Measurements from ENCODE around the gene EDNRA. TPM values are rescaled to one million over a fixed set of nuclear protein-coding genes. Genes with fewer than 3 reads are reported as not detected.
A peak's percentile ranks its signal among the peaks of the same experiment; 100 is the strongest.

The EDNRA gene
- total and polyA plus RNA-seq, 2 of the 4 experiments (the other 2 are of a cell fraction), result 3.8 to 6.5 TPM

- POLR2A ChIA-PET (ENCODE audit: unreplicated experiment), result no interaction called here
These were observed 32.2 kb downstream of the EDNRA start for GRCh38 chr4:147513091-147513490.

More at GRCh38 chr4:147513091-147513490, 32.2 kb downstream of the EDNRA start:
- no peak for TF ChIP-seq SMC3 (IDR thresholded peaks at IDR 0.05; ENCODE audit: low read depth, low read length)
- no peak for TF ChIP-seq RFX5 (IDR thresholded peaks at IDR 0.05; ENCODE audit: low read depth, low read length)
- WGBS, 2 experiments (ENCODE audit: extremely low coverage in 2 of 2, insufficient read length in 1 of 2), result no CpG with 5 or more reads among the region's 2 CpGs
- H3K9me1 ChIP-seq (ENCODE audit: insufficient read depth, low read length), result peaks cover 4% of the 10 kb centered on the region
- H3K4ac ChIP-seq (ENCODE audit: low read depth, low read length), result peak overlapping the region; percentile 59; the same call in 1 of the 2 replicates
- no TSS peak for BruUV-seq (replicated peaks)
- intact Hi-C loops (cut with micrococcal nuclease) (no loop called here), in situ Hi-C loops (cut with MboI; ENCODE audit: low sequenced_read_pairs) (loop anchor here (25.0 kb wide), 1 partner anchor 349 kb away; no protein-coding TSS in a partner anchor), dilution Hi-C loops (cut with HindIII; ENCODE audit: low sequenced_read_pairs, unreplicated experiment) (no loop called here)
- peak overlapping the region; percentile 63; the same call in 1 of the 2 replicates for H4K5ac ChIP-seq (ENCODE audit: low read depth, low read length)
- no peak overlapping the region for H3K4me2 ChIP-seq (ENCODE audit: low read depth, low read length)
- H3K23ac ChIP-seq (ENCODE audit: low read depth, low read length), result peak overlapping the region; percentile 4; the same call in 1 of the 2 replicates
- H2AK9ac ChIP-seq (replicated peaks; ENCODE audit: low read depth, low read length, poor library complexity), result no peak overlapping the region
- H3K56ac ChIP-seq (ENCODE audit: extremely low read depth, insufficient read depth, low read length), result no peak overlapping the region
- H3K27me3 ChIP-seq (ENCODE audit: control insufficient read depth, insufficient read depth, low read length), result no peaks in the 10 kb centered on the region
- H3K18ac ChIP-seq (ENCODE audit: low read depth, low read length), result peak overlapping the region; percentile 92; the same call in 1 of the 2 replicates
- H2BK5ac ChIP-seq (ENCODE audit: low read depth, low read length, poor library complexity, severe bottlenecking), result peak overlapping the region; percentile 49
- peak overlapping the region; percentile 16; the same call in 1 of the 2 replicates for H2BK20ac ChIP-seq (ENCODE audit: low read depth, low read length)
- H2BK120ac ChIP-seq (ENCODE audit: low read depth, low read length), result peak overlapping the region; percentile 10; the same call in 1 of the 2 replicates
- H3K9ac ChIP-seq (ENCODE audit: low read depth, low read length), result no peak overlapping the region; the same call in 1 of the 2 replicates
- no peaks in the 10 kb centered on the region for H4K20me1 ChIP-seq (ENCODE audit: insufficient read depth, low read length)
- no peaks in the 10 kb centered on the region for H3K9me3 ChIP-seq (ENCODE audit: control insufficient read depth, insufficient read depth, low read length)
- H3K79me1 ChIP-seq (ENCODE audit: low read depth in 1 of 2, low read length in 2 of 2), result peaks cover 14 to 27% of the 10 kb centered on the region in 2 experiments; a peak in 3 of 4 replicates
- H3K36me3 ChIP-seq (ENCODE audit: control insufficient read depth, insufficient read depth, low read length), result peaks cover 2% of the 10 kb centered on the region
- ATAC-seq (ENCODE audit: low read depth), result peak; percentile 63
- H4K91ac ChIP-seq (ENCODE audit: insufficient read depth, low read depth, low read length), result peak overlapping the region; percentile 19; the same call in 1 of the 2 replicates
- DNase-seq, result no peak
- H2BK15ac ChIP-seq (ENCODE audit: low read depth, low read length), result peak overlapping the region; percentile 50; the same call in 1 of the 3 replicates
- H3K4me1 ChIP-seq (ENCODE audit: control insufficient read depth, insufficient read depth, low read length), result peaks cover 4% of the 10 kb centered on the region
- H3K27ac ChIP-seq (ENCODE audit: insufficient read depth, low read length), result no peak overlapping the region
- CTCF ChIA-PET, result no interaction called here
- H2AFZ ChIP-seq (replicated peaks; ENCODE audit: low read length, poor library complexity), result no peak overlapping the region
- 0 out of 2 replicates have a peak overlapping the region, but pooled peaks have one; percentile 2 for H2AK5ac ChIP-seq (ENCODE audit: low read depth, low read length)
- peak overlapping the region; percentile 17; the same call in 1 of the 2 replicates for H3K14ac ChIP-seq (replicated peaks; ENCODE audit: low read depth, low read length)
- H4K8ac ChIP-seq (ENCODE audit: low read depth in 2 of 2, low read length in 2 of 2), result peak overlapping the region; percentile 22 to 55; a peak in 3 of 4 replicates
- H3K4me3 ChIP-seq (ENCODE audit: insufficient read depth, low read depth, low read length), result no peak overlapping the region

All from IMR-90 (cell line).